HEK293T (cell line): ENCODE results near the gene GNA14.

Source experiments
- ARNT ChIP-seq: fragments of 450-650 bp; IDR thresholded peaks from 2 replicates; pipeline ENCODE4 v1.6.1; 2017; ENCODE audit warnings: mild to moderate bottlenecking
- FOXA1 ChIP-seq: fragments of 450-650 bp; IDR thresholded peaks from 2 replicates; pipeline ENCODE4 v1.6.1; 2016; ENCODE audit warnings: mild to moderate bottlenecking
- FOXM1 ChIP-seq: fragments of 450-650 bp; IDR thresholded peaks from 2 replicates; pipeline ENCODE4 v1.6.1; 2017; ENCODE audit warnings: mild to moderate bottlenecking, borderline replicate concordance
- HDGF ChIP-seq: fragments of 450-650 bp; IDR thresholded peaks from 2 replicates; pipeline ENCODE4 v1.6.1; 2017; ENCODE audit warnings: antibody characterized with exemption, borderline replicate concordance
- LEF1 ChIP-seq: fragments of 450-650 bp; IDR thresholded peaks from 2 replicates; pipeline ENCODE4 v1.6.1; 2017; ENCODE audit warnings: mild to moderate bottlenecking, borderline replicate concordance
- SP1 ChIP-seq: fragments of 450-650 bp; IDR thresholded peaks from 2 replicates; pipeline ENCODE4 v1.6.1; 2017
- ZNF384 ChIP-seq: fragments of 450-650 bp; IDR thresholded peaks from 2 replicates; pipeline ENCODE4 v1.6.1; 2016

DNA sequence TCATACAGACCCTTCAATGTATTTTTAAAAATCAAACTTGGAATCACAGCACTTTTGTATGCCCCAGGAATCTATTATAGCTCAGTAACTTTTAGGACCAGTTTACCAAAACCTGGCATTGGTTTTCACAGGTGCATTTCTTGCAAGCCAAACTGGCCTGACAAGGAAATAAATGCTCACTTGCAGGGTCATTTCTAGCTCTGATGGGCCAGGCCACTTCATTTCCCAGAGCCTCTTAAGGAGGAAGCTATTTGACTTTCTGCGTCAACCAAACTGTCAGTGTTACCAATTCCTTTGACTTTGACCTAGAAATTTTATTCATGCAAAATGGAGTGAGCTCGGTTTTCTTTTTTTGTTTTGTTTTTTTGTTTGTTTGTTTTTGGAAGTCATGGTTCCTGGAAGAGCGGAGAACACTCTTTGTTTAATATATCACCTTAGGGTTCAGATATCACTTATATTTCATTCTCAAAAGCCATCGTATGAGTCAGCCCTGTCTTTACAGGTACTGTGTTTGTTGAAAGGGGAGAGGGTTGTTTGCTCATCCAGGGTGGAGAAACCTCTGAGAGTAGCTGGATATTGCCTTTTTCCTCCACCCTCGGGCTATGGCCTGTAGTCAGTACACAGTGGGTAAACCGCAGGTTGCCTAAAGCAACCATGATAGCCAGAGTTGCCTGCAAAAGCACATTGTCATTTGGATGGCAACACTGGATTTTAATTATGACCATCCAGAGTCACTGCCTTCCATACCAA is 58.9 kb downstream of the GNA14 start:
- TF ChIP-seq LEF1, result no peak
- TF ChIP-seq FOXM1, result no peak
- no peak for TF ChIP-seq ZNF384
- TF ChIP-seq HDGF, result no peak
- TF ChIP-seq SP1, result no peak
- no peak for TF ChIP-seq ARNT
- TF ChIP-seq FOXA1, result no peak
